ENCODE data around the gene RNF2.

DNA sequence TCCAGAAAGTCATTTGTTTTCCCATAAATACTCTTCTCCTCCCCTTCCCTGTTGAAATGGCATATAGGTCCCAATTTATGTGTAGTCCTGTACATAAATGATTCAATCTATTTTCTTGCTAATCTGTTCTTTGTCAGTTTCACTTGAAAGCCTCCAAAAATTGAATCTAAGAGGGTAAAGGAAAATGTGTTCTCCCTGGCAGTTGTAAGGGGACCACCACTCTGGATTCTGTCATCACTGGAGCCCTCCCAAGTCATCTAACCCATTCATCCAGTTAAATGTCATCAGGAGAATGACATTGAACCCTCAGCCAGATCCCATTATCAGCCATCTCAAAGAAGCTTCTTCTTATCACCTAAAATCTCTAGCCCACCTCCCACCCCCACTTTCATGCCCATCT lies 35.0 kb upstream of the RNF2 start:
- TF ChIP-seq EZH2 (IDR thresholded peaks at IDR 0.05; ENCODE audit: low read length), result no peak
- no peak for TF ChIP-seq CTCF (optimal IDR thresholded peaks at IDR 0.05 in 1 of 3, IDR thresholded peaks at IDR 0.05 in 1 of 3, conservative IDR thresholded peaks at IDR 0.05 in 1 of 3; ENCODE audit: extremely low read depth in 1 of 3, insufficient read depth in 2 of 3, low read length in 3 of 3)

Data from keratinocyte (primary cell).